Parathyroid adenoma (tissue), 2 donors: ENCODE results near the gene RNF144B.

Experiments used
- H2AFZ ChIP-seq: fragments of 300-600 bp; sonication (generic); one replicate; pipeline ENCODE4 v1.7.0; 2017; ENCODE audit warnings: antibody characterized with exemption, mild to moderate bottlenecking
- H3K27ac ChIP-seq: fragments of 300-600 bp; sonication (generic); one replicate; pipeline ENCODE4 v1.7.0; 2017
- H3K27me3 ChIP-seq: fragments of 300-600 bp; sonication (generic); one replicate; pipeline ENCODE4 v1.7.0; 2017; ENCODE audit warnings: low read length; ENCODE audit not compliant: control insufficient read depth, insufficient read depth
- H3K36me3 ChIP-seq: fragments of 300-600 bp; sonication (generic); one replicate; pipeline ENCODE4 v1.7.0; 2017; ENCODE audit warnings: low read length; ENCODE audit not compliant: control insufficient read depth, insufficient read depth
- H3K4me1 ChIP-seq: fragments of 300-600 bp; sonication (generic); one replicate; pipeline ENCODE4 v1.7.0; 2017; ENCODE audit warnings: control low read depth
- H3K4me2 ChIP-seq: fragments of 300-600 bp; sonication (generic); one replicate; pipeline ENCODE4 v1.7.0; 2017; ENCODE audit warnings: low read length
- H3K4me3 ChIP-seq: fragments of 300-600 bp; sonication (generic); one replicate; pipeline ENCODE4 v1.7.0; 2017; ENCODE audit warnings: low read depth, low read length
- H3K79me2 ChIP-seq: fragments of 300-600 bp; sonication (generic); one replicate; pipeline ENCODE4 v1.7.0; 2017; ENCODE audit warnings: control low read depth
- H3K9ac ChIP-seq: fragments of 300-600 bp; sonication (generic); one replicate; pipeline ENCODE4 v1.7.0; 2017; ENCODE audit warnings: mild to moderate bottlenecking
- H3K9me3 ChIP-seq: fragments of 300-600 bp; sonication (generic); one replicate; pipeline ENCODE4 v1.7.0; 2017; ENCODE audit warnings: low read length; ENCODE audit not compliant: control insufficient read depth
- CTCF ChIP-seq: fragments of 300-600 bp; sonication (generic); IDR thresholded peaks from one replicate; pipeline ENCODE4 v1.7.0; 2017; ENCODE audit warnings: antibody characterized with exemption, mild to moderate bottlenecking
- donor health status: primary hyperparathyroidism.

Gene RNF144B

DNA sequence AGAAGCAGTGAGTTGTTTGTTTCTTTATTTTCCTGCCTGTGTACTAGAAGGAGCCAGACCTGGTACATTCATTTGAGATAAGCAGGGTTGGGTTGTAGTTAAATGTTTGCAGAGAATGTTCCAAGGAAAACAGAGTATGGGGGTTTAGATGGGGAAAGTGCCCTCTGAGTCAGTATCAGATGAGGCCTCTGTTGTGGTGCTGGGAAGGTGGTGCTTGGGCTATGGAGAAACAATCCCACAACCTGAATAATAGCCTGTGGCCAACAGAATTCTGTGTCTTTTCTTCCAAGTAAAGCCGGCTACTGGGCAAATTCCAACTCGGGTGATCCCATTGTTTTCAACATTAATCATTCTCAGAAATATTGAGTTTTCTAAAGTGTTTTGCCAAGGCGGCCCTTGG lies 109.3 kb downstream of the RNF144B start:
- Histone ChIP-seq H3K27ac (no peak overlapping the region), H3K4me1 (no peaks in the 10 kb centered on the region), H3K27me3 (no peaks in the 10 kb centered on the region), H3K9ac (no peak overlapping the region), H3K79me2 (no peaks in the 10 kb centered on the region), H3K9me3 (no peaks in the 10 kb centered on the region), H3K4me2 (no peak overlapping the region), H2AFZ (no peak overlapping the region), H3K36me3 (no peaks in the 10 kb centered on the region), H3K4me3 (no peak overlapping the region)
- no peak for TF ChIP-seq CTCF

- Histone ChIP-seq H3K4me2 (no peak overlapping the region), H3K4me3 (no peak overlapping the region), H3K27me3 (no peaks in the 10 kb centered on the region), H3K4me1 (no peaks in the 10 kb centered on the region), H3K36me3 (no peaks in the 10 kb centered on the region), H3K79me2 (no peaks in the 10 kb centered on the region), H3K27ac (no peak overlapping the region), H2AFZ (no peak overlapping the region), H3K9me3 (no peaks in the 10 kb centered on the region), H3K9ac (no peak overlapping the region)
- TF ChIP-seq CTCF: no peak
Measured at GRCh38 chr6:18497006-18497405, 109.9 kb downstream of the RNF144B start.

- H2AFZ ChIP-seq: no peak overlapping the region
- H3K9ac ChIP-seq: no peak overlapping the region
- no peak for TF ChIP-seq CTCF
- no peaks in the 10 kb centered on the region for H3K27me3 ChIP-seq
- no peaks in the 10 kb centered on the region for H3K36me3 ChIP-seq
- no peaks in the 10 kb centered on the region for H3K9me3 ChIP-seq
- H3K4me2 ChIP-seq: no peak overlapping the region
- H3K4me1 ChIP-seq: no peaks in the 10 kb centered on the region
- H3K27ac ChIP-seq: no peak overlapping the region
- no peaks in the 10 kb centered on the region for H3K79me2 ChIP-seq
- H3K4me3 ChIP-seq: no peak overlapping the region
Measured at GRCh38 chr6:18498408-18498807, 111.3 kb downstream of the RNF144B start.

DNA sequence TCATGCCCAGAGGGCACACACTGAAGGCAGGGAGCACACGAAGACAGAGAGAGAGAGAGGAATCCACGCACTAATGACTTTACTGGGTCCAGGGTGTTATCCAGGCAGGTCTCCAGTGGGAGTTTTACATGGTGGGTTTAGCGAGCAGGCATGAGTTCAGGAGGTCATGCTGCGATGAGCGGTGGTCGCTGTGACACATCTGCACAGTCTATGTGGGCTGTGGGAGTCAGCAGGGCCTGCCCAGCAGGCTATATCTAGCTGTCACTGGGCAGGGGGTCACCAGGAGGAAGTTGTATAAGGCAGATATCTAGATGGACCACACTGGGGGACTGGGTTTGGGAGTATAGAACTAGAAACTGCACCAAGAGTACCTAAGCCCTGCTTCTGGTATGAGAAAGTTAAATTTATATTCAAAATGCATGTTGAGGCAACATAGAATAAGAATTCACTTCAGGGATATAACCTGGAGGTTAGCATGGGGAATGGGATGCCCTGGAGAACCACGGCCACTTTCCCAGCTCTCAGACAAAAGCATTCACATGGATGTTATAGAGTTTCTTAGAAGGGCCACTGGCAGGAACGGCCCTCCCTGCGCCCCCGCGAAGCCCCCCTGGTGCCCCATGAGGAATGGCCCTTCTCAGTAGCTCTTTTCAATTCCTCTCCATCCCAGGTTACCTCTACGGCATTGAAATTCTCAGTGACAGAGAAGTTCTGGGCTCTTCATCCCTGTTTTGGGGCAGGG lies 113.9 kb downstream of the RNF144B start:
- no peak overlapping the region for H3K4me3 ChIP-seq
- H3K4me2 ChIP-seq: no peak overlapping the region
- no peak for TF ChIP-seq CTCF
- peaks cover 3% of the 10 kb centered on the region for H3K4me1 ChIP-seq
- H2AFZ ChIP-seq: no peak overlapping the region
- H3K27ac ChIP-seq: no peak overlapping the region
- H3K9ac ChIP-seq: no peak overlapping the region
- no peaks in the 10 kb centered on the region for H3K79me2 ChIP-seq
- no peaks in the 10 kb centered on the region for H3K9me3 ChIP-seq
- H3K36me3 ChIP-seq: no peaks in the 10 kb centered on the region
- H3K27me3 ChIP-seq: no peaks in the 10 kb centered on the region

- Histone ChIP-seq H3K27me3 (no peaks in the 10 kb centered on the region), H3K4me3 (no peak overlapping the region), H3K4me2 (no peak overlapping the region), H3K27ac (no peak overlapping the region), H2AFZ (peak overlapping the region; percentile 17), H3K9ac (no peak overlapping the region), H3K9me3 (no peaks in the 10 kb centered on the region), H3K79me2 (no peaks in the 10 kb centered on the region), H3K36me3 (no peaks in the 10 kb centered on the region), H3K4me1 (peaks cover 3% of the 10 kb centered on the region)
- no peak for TF ChIP-seq CTCF
Measured at GRCh38 chr6:18501663-18502013, 114.5 kb downstream of the RNF144B start.
